H9 (cell line): ENCODE results near the gene HHLA2. TPM values are rescaled to one million over a fixed set of nuclear protein-coding genes. Genes with fewer than 3 reads are reported as not detected.
A peak's percentile ranks its signal among the peaks of the same experiment; 100 is the strongest.

ENCODE experiments used
- DNase-seq: peaks from one replicate; pipeline ENCODE4 v3.0.0-alpha.2; 2017
- H2AFZ ChIP-seq: one replicate; pipeline ENCODE4 v1.6.1; 2013; ENCODE audit warnings: mild to moderate bottlenecking, low read length, control low read depth, moderate library complexity
- H2AK5ac ChIP-seq: 2 replicates; pipeline ENCODE4 v1.6.1; 2013; ENCODE audit warnings: low read length, control low read depth, mixed read lengths; ENCODE audit not compliant: insufficient read length
- H2BK120ac ChIP-seq: one replicate; pipeline ENCODE4 v1.6.1; 2013; ENCODE audit warnings: low read depth, mild to moderate bottlenecking, low read length, control low read depth, inconsistent platforms; ENCODE audit not compliant: poor library complexity, severe bottlenecking
- H2BK12ac ChIP-seq: 2 replicates; pipeline ENCODE4 v1.6.1; 2013; ENCODE audit warnings: low read length, control low read depth, mixed read lengths, low read depth; ENCODE audit not compliant: insufficient read length
- H2BK15ac ChIP-seq: 2 replicates; pipeline ENCODE4 v1.6.1; 2013; ENCODE audit warnings: low read depth, low read length, control low read depth
- H2BK20ac ChIP-seq: one replicate; pipeline ENCODE4 v1.6.1; 2013; ENCODE audit warnings: low read depth, mild to moderate bottlenecking, low read length, control low read depth, inconsistent platforms; ENCODE audit not compliant: poor library complexity, severe bottlenecking
- H2BK5ac ChIP-seq: 2 replicates; pipeline ENCODE4 v1.6.1; 2013; ENCODE audit warnings: low read length, control low read depth, mixed read lengths; ENCODE audit not compliant: insufficient read length
- H3K14ac ChIP-seq: 2 replicates; pipeline ENCODE4 v1.6.1; 2013; ENCODE audit warnings: low read length, control low read depth; ENCODE audit not compliant: insufficient read depth
- H3K18ac ChIP-seq: 2 replicates; pipeline ENCODE4 v1.6.1; 2013; ENCODE audit warnings: low read depth, mild to moderate bottlenecking, mixed read lengths, low read length, control low read depth; ENCODE audit not compliant: insufficient read length
- H3K23ac ChIP-seq: 2 replicates; pipeline ENCODE4 v1.6.1; 2013; ENCODE audit warnings: low read length, control low read depth, mixed read lengths, low read depth; ENCODE audit not compliant: insufficient read length
- H3K23me2 ChIP-seq: 2 replicates; pipeline ENCODE4 v1.6.1; 2013; ENCODE audit warnings: low read depth, mild to moderate bottlenecking, mixed read lengths, low read length, control low read depth; ENCODE audit not compliant: insufficient read length, poor library complexity, severe bottlenecking
- H3K27ac ChIP-seq: 2 replicates; pipeline ENCODE4 v1.5.1; 2013; ENCODE audit warnings: low read length, control low read depth, mixed read lengths, low read depth; ENCODE audit not compliant: insufficient read length
- H3K27me3 ChIP-seq: 2 replicates; pipeline ENCODE4 v1.6.1; 2013; ENCODE audit warnings: low read length, control low read depth, inconsistent platforms; ENCODE audit not compliant: insufficient read depth
- H3K4ac ChIP-seq: 2 replicates; pipeline ENCODE4 v1.6.1; 2013; ENCODE audit warnings: low read depth, mild to moderate bottlenecking, control low read depth, inconsistent platforms, low read length, moderate library complexity
- H3K4me1 ChIP-seq: 2 replicates; pipeline ENCODE4 v1.6.1; 2013; ENCODE audit warnings: low read length, control low read depth, inconsistent platforms; ENCODE audit not compliant: insufficient read depth
- H3K4me2 ChIP-seq: 2 replicates; pipeline ENCODE4 v1.6.1; 2013; ENCODE audit warnings: low read length, control low read depth, mixed read lengths; ENCODE audit not compliant: insufficient read length, insufficient read depth
- H3K56ac ChIP-seq: 2 replicates; pipeline ENCODE4 v1.6.1; 2013; ENCODE audit warnings: low read depth, mild to moderate bottlenecking, mixed read lengths, low read length, control low read depth; ENCODE audit not compliant: insufficient read length
- H3K79me1 ChIP-seq: 2 replicates; pipeline ENCODE4 v1.6.1; 2013; ENCODE audit warnings: low read depth, mild to moderate bottlenecking, moderate library complexity, low read length, control low read depth, inconsistent platforms; ENCODE audit not compliant: insufficient read depth, poor library complexity, severe bottlenecking
- H3K79me2 ChIP-seq: 2 replicates; pipeline ENCODE4 v1.6.1; 2013; ENCODE audit warnings: low read length, control low read depth, inconsistent platforms; ENCODE audit not compliant: insufficient read depth
- H3K9ac ChIP-seq: 2 replicates; pipeline ENCODE4 v1.6.1; 2013; ENCODE audit warnings: low read length, control low read depth, mixed read lengths; ENCODE audit not compliant: insufficient read length; ENCODE audit errors: extremely low read depth
- H3K9me3 ChIP-seq: one replicate; pipeline ENCODE4 v1.6.1; 2013; ENCODE audit warnings: low read depth, low read length, inconsistent platforms; ENCODE audit not compliant: control insufficient read depth
- H3T11ph ChIP-seq: one replicate; pipeline ENCODE4 v1.6.1; 2013; ENCODE audit warnings: mild to moderate bottlenecking, low read length, control low read depth, inconsistent platforms
- H4K20me1 ChIP-seq: one replicate; pipeline ENCODE4 v1.6.1; 2013; ENCODE audit not compliant: control insufficient read depth, insufficient read length, insufficient read depth
- H4K5ac ChIP-seq: 2 replicates; pipeline ENCODE4 v1.6.1; 2013; ENCODE audit warnings: low read depth, mild to moderate bottlenecking, mixed read lengths, low read length, control low read depth; ENCODE audit not compliant: insufficient read length
- H4K8ac ChIP-seq: replicated peaks from 2 replicates; pipeline ENCODE4 v1.6.1; 2013; ENCODE audit warnings: low read length, control low read depth, mixed read lengths, low read depth; ENCODE audit not compliant: insufficient read length
- H4K91ac ChIP-seq: 2 replicates; pipeline ENCODE4 v1.6.1; 2013; ENCODE audit warnings: low read depth, mild to moderate bottlenecking, moderate library complexity, mixed read lengths, low read length, control low read depth; ENCODE audit not compliant: insufficient read length
- H3K27ac Mint-ChIP-seq, 3 experiments: 2 replicates in 2 of 3; 3 replicates in 1 of 3; pipeline ENCODE4 v1.8.0; 2020 to 2021; ENCODE audit warnings: mixed read lengths in 3 of 3, mild to moderate bottlenecking in 1 of 3, moderate library complexity in 1 of 3
- H3K27me3 Mint-ChIP-seq: 2 replicates; pipeline ENCODE4 v1.8.0; 2021; ENCODE audit warnings: low read depth, mild to moderate bottlenecking, moderate library complexity, mixed read lengths
- H3K36me3 Mint-ChIP-seq, 3 experiments: 2 replicates in 2 of 3; 3 replicates in 1 of 3; pipeline ENCODE4 v1.8.0; 2020 to 2021; ENCODE audit warnings: low read depth in 3 of 3, mixed read lengths in 3 of 3; ENCODE audit not compliant: insufficient read depth in 1 of 3
- H3K4me1 Mint-ChIP-seq, 2 experiments: 2 replicates each; pipeline ENCODE4 v1.8.0; 2020; ENCODE audit warnings: mixed read lengths in 2 of 2
- H3K4me3 Mint-ChIP-seq, 2 experiments: 2 replicates in 1 of 2; 3 replicates in 1 of 2; pipeline ENCODE4 v1.8.0; 2020 to 2021; ENCODE audit warnings: mild to moderate bottlenecking in 2 of 2, mixed read lengths in 2 of 2, moderate library complexity in 1 of 2
- H3K9me3 Mint-ChIP-seq, 2 experiments: 2 replicates in 1 of 2; 3 replicates in 1 of 2; pipeline ENCODE4 v1.8.0; 2020; ENCODE audit warnings: mild to moderate bottlenecking in 2 of 2, mixed read lengths in 2 of 2, moderate library complexity in 1 of 2
- WGBS: extraction: QIAGEN DNeasy Blood & Tissue Kit; methylation state at CpG from one replicate; pipeline ENCODE4 v1.1.7; 2013; ENCODE audit warnings: missing lambda C conversion rate, low lambda C conversion rate, mixed read lengths; ENCODE audit not compliant: insufficient read length; ENCODE audit errors: extremely low coverage; 5-methylcytosine and 5-hydroxymethylcytosine counted together
- total RNA-seq: library from RNA; stranded (reverse); gene quantifications from 2 replicates; pipeline ENCODE4 v1.2.1, GENCODE V29; 2021
- TF ChIP-seq, protein P1 (sequence below): fragments of 200-600 bp; sonication (generic); conservative IDR thresholded peaks from 3 replicates; pipeline ENCODE4 v1.8.0; 2021; ENCODE audit warnings: antibody characterized with exemption, mild to moderate bottlenecking

Gene HHLA2
- total RNA-seq, 1 experiment from 2014 or later, result not detected

DNA sequence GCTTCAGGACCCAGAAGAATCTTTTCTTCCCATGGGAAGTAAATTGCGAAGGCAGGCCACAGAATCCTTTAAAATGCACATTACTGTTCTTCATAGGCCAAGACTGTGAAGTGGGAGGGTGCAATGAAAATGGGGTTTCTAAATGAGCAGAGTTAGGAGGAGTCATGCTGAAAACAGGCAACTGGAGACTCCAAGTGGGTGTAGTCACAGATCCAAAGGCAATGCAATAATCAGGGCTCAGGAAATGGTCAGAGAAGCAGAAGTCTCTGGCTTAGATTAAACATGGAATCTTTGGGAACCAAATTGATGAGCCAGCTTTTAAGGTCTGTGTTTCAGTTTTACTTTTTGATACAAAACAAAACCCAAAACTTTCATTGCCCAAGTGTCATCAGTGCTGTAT is 37.6 kb downstream of the HHLA2 start:
- Histone ChIP-seq H3K4ac (no peak overlapping the region), H2AFZ (no peak overlapping the region), H2BK15ac (no peak overlapping the region), H3K4me1 (no peaks in the 10 kb centered on the region), H3K79me1 (no peaks in the 10 kb centered on the region), H2BK120ac (no peak overlapping the region), H2BK5ac (no peak overlapping the region), H3K56ac (no peak overlapping the region), H4K20me1 (no peaks in the 10 kb centered on the region), H3K14ac (no peak overlapping the region), H3K27ac (no peak overlapping the region), H3K27me3 (no peaks in the 10 kb centered on the region), H3K9ac (no peak overlapping the region), H3K4me2 (no peak overlapping the region), H3K79me2 (no peaks in the 10 kb centered on the region), H3T11ph (no peak overlapping the region), H4K8ac (no peak overlapping the region), H4K5ac (no peak overlapping the region), H3K23ac (no peak overlapping the region), H3K23me2 (no peaks in the 10 kb centered on the region), H3K9me3 (no peaks in the 10 kb centered on the region), H2BK12ac (no peak overlapping the region), H4K91ac (no peak overlapping the region), H3K18ac (no peak overlapping the region), H2AK5ac (no peak overlapping the region), H2BK20ac (no peak overlapping the region)
- Mint-ChIP-seq H3K9me3 (no peaks in the 10 kb centered on the region), H3K36me3 (no peaks in the 10 kb centered on the region), H3K27me3 (no peaks in the 10 kb centered on the region), H3K27ac (peak overlapping the region in 1 of 3 experiments; percentile 33; a peak in 1 of 7 replicates), H3K4me3 (no peak overlapping the region), H3K4me1 (no peaks in the 10 kb centered on the region)
- TF ChIP-seq, protein P1, sequence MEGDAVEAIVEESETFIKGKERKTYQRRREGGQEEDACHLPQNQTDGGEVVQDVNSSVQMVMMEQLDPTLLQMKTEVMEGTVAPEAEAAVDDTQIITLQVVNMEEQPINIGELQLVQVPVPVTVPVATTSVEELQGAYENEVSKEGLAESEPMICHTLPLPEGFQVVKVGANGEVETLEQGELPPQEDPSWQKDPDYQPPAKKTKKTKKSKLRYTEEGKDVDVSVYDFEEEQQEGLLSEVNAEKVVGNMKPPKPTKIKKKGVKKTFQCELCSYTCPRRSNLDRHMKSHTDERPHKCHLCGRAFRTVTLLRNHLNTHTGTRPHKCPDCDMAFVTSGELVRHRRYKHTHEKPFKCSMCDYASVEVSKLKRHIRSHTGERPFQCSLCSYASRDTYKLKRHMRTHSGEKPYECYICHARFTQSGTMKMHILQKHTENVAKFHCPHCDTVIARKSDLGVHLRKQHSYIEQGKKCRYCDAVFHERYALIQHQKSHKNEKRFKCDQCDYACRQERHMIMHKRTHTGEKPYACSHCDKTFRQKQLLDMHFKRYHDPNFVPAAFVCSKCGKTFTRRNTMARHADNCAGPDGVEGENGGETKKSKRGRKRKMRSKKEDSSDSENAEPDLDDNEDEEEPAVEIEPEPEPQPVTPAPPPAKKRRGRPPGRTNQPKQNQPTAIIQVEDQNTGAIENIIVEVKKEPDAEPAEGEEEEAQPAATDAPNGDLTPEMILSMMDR, result no peak
- no CpG with 5 or more reads among the region's 1 CpG for WGBS
- DNase-seq, result no peak
